ENCODE data around the gene MBNL3.

MBNL3 gene

GRCh38 chrX:132413459-132413858 is 75.4 kb downstream of the MBNL3 start:
- DNase-seq, result no peak

DNA sequence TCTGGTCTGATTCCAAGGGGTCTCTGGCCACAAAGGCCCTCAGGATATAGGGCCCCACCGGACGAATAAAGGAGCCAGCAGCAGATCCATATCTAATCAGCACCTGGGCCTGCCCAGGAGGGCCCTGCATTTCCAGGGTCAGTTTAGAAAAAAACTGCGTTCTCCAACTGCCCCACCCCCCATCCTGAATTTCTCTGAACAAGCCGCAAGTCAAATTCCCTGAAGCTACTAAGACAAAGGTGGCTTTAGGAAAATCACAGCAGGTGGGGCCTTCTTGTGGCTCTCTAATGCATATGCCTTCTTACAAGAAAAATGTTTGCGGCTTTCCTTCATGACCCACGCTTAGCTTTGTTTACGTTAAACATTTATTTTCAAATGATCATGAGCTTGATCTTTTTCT is 76.6 kb downstream of the MBNL3 start:
- DNase-seq, result no peak

DNA sequence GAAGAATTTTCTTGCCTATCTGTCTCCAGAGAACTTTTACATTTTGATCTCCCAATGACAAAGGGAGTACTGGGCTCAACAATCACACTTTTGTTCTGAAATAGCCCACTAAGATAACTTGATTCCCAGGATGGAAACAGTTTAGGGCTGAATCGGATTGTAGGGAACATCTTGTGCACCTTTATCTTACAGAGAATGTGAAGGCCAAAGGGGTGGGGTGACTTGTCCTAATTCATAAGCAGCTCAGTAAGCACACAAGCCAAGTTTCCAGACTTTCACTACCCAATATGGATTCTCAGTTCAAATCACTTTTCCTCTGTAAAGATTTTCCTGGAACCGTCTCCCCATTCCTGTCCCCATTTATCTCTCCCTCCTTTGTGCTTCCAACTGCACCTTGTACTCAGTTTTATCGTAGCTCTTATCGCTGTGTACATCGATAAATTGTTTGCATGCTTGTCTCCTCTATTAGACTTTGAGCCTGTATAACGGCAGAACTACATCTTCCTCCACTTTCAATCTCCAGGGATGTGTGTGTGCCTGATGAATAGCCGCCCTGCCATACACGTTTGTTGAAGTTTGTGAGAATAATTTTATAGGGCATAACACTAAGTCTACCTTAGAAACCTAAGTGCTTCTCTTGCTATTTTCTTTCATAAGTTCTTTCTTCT is 77.4 kb downstream of the MBNL3 start:
- no peak for DNase-seq

- no peak for DNase-seq
Measured at GRCh38 chrX:132409780-132410556, 78.9 kb downstream of the MBNL3 start.

DNA sequence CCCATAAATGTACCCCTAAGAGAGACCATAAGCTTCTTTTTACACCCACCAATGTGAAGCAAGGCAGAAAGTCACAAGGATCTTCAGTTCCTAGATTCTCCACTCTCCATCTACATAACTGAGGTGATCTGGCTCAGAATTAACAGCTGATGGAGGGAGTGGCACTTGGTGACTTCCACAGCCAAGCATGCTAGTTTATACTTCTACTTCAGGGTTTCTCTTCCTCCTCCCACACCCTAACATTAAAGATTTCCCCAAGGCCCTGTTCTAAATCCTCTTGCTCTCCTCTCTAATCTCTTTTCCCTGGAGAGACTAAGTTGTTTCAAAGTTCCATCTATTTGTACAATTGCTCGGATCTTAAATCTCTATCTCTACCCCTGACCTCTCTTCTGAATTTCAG is 81.1 kb downstream of the MBNL3 start:
- DNase-seq, result no peak

- no peak for DNase-seq
Measured at GRCh38 chrX:132406106-132406505, 82.7 kb downstream of the MBNL3 start.

DNA sequence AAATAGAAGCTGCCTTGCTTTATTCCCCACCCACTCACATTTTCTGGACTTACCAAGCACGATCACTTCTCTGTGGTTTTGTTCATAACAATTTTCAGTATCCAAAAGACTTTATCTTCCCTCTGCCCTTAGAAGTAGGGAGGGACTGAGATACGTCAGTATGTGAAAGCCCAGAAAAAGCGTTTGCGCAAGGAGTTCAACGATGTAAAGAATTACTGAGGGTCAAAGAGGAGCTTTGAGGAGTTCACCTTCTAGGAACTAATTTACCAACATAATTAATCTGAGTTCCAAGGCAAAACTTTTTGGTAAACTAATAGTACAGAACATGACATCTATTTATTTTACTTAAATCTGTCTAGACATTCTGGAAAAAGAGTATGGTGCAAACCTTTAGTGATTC is 84.6 kb downstream of the MBNL3 start:
- DNase-seq, result no peak

GRCh38 chrX:132401935-132402334 is 86.9 kb downstream of the MBNL3 start:
- no peak for DNase-seq

GRCh38 chrX:132400706-132401105 is 88.1 kb downstream of the MBNL3 start:
- DNase-seq, result no peak

- DNase-seq, result no peak
Measured at GRCh38 chrX:132395645-132396044, 93.2 kb downstream of the MBNL3 start.

DNA sequence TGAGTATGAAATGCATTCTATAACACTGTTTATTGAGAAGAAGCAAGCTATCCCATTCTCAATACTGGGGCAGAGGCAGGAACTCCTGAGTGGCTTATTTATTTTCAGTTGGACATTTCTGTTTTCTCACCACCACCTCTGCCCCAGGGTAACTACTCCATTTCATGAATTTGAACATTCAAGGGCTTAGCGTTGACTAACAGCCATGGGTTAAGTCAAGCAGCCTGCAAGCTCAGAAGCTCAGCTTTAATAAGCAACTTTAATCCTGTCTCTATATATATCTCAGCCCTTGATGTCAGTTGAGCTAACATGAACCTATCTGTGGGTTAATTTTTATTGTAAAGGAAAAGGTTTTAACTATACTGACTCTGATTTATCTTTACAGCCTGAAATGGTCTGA is 93.8 kb downstream of the MBNL3 start:
- DNase-seq, result no peak

DNA sequence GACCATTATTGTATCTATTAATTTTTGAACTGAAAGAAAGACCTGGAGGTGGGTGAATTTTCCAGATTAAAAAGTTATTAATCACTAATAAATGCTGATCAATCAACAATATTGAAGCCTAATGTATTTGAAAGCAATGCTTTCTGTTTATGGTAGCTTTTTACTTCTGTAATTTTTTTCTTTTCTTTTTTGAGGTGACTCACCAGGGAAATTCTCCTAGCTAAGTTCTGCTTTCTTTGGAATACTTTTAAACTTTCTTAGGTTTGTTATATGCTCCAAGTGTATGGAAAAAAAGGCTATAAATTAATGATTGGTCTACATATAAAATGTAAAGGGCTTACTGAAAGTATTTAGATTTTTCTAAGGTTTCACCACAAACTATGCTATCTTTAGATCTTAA is 94.2 kb downstream of the MBNL3 start:
- no peak for DNase-seq

GRCh38 chrX:132393992-132394391 is 94.8 kb downstream of the MBNL3 start:
- DNase-seq, result no peak

GRCh38 chrX:132393485-132393884 is 95.4 kb downstream of the MBNL3 start:
- DNase-seq, result no peak

DNA sequence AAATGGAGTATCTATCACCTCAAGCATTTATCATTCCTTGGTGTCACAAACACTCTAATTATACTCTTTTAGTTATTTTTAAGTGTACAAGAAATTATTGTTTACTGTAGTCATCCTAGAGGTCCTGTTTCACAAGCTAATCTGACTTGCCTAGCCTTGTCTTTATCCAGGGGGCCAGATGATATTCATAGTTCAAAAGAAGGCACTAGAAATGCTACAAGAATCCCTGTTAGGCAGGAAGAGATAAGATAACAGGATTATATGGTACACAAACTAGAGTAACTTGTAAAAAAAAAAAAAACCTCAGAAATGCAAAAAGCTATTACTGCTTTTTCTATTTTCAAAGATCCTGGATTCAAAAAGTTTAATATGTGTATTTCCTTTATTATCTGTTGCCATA is 95.8 kb downstream of the MBNL3 start:
- DNase-seq, result no peak

DNA sequence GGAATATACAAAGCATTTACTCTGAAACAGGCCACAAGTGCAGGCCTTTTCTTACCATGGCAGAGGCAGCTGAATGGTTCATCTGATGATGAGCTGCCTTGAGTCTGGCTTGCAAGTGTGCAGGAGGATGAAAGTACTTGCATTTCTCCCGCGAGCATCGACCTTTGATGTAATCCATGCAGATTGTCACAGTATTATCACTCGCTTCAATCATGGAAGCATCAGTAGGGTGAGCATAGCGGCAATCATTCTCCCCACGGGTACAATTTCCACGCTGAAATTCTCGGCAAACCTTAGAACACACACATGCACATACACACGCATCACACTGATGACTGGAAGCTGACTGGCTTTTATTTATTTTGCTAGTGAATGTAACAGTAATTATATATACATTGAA is 98.0 kb downstream of the MBNL3 start:
- DNase-seq, result no peak

GRCh38 chrX:132389480-132389879 is 99.4 kb downstream of the MBNL3 start:
- DNase-seq, result no peak

DNA sequence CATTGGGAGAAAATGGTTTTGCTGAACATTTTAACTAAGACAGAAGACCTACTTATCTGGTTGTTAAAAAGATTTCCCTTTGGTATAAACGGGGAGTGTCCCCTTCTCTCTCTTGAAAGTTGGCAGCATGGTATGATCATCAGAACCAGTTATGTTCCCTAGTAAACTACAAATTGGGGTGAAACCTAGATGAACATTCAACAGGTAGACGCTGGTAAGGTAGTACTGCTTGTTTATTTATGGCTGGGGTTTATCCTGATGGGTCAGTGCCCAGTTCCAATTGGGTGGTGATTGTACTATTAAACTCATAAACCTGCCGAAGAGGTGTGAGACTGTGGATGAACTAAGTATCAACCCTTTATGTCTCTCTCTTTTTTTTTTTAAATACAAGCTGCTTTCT is 100.5 kb downstream of the MBNL3 start:
- no peak for DNase-seq

- DNase-seq, result no peak
Measured at GRCh38 chrX:132384301-132384700, 104.5 kb downstream of the MBNL3 start.

DNA sequence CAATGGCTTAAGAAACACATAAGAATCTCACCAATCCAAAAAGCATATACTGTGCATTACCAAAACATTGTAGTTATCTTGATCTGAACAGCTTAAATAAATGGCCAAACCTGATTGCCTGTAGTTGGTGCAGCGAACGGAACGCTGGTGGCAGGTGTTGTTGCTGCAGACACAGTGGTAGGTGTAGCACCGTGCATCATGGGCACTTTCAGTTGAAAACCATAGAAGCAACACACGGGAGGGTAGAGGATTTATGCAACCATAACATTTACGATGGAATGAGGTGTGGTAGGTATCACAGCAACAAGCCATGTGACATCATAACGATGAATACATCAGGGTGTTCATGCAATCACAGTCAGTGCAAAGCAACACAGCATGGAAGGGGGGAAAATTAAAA is 106.8 kb downstream of the MBNL3 start:
- no peak for DNase-seq

DNA sequence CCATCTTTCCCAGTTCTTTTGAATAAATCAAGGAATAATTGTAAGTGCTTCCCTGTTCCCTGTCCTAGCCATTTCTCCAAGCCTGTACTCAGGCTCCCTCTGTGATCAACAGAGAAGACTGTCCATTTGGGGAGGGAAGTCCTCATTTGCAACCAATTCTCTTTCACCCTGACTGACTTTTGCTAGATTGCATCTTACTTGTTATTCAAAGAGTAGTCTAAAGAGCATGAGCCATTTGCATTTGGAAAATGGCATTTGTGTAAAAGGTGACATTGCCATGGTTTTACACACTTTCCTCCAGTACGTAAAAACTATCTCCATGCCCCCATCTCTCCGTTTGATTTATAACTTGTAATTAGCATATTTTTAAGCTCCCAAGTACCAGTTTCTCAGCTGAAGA is 110.6 kb downstream of the MBNL3 start:
- DNase-seq, result no peak

DNA sequence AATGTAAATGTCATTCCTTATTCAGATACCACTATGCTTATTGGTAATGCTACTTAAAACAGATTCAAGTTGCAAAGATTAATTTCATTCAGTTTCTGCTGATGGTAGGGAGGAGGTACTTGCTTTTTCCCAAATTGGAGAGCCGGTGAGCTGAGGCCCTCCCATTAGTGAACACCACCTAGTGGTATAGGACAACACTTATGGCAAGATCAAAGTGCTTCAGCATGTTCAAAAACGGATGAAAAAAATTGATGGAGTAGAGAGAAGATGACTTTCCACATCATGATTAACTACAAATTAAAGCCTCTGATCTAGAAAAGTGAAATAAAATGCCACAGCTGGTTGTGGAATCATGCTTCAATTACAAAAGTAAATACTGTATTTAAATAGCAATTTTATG is 112.9 kb downstream of the MBNL3 start:
- no peak for DNase-seq

DNA sequence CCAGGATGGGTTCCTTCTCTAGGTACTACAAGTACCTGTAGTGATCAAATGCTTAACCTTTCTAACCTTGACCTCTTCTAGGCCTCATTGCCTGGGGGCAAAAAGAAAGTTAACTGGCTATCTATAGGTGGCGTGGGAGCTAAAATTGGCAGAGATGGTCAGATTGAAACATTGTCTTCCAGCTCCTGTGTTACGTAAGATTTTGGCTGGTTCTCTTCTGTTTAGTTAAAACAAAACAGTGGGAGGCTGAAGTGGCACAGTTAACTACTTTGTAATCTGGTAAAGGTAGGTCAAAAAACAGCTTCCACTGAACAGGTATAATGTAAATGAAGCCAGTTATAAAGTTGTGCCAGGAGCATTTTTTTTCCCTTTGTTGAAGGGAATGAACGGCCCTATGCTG is 115.2 kb downstream of the MBNL3 start:
- no peak for DNase-seq

DNA sequence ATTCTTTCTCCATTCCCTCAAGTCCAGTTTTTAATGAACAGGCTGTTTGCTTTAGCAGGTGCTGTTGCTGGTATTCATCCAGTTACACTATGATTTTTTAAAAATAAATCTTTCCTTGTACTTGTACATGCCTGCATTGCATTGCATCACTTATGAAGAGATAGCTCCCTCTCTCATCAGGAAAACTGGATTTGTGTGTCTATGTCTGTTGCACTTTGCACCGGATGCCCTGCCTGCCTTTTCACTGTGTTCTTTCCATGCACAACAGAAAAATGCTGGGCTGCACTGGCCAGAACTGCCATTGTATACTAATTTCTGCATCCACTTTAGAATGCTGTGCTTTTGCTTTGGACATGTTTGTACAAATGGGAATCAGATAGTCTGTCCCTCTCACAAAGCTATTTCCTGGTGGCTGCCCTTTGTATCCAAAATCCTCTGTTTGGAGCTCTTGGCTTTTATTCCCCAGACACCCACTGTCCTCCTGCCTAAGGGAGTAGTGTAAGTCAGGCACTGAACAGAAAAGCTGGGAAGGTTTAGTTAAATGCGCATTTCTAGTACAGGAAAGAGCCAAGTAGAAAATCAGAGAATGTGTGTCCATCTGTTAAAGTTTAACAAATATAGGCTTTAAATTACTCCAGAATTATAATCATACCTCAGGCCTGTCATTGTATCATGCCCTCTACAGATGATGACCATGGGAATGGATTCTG is 119.1 kb downstream of the MBNL3 start:
- no peak for DNase-seq

All from DMS 273 treated with DMSO at 0.1 percent for 48 hours (cell line).